WTC11 (cell line): ENCODE results near the gene SPECC1L. TPM values are rescaled to one million over a fixed set of nuclear protein-coding genes. Genes with fewer than 3 reads are reported as not detected.

ENCODE experiments used
- ATAC-seq: fragments of 200-7000 bp; cut with Tn5 transposase; 2 replicates; pipeline ENCODE4 v1.10.0; 2021; ENCODE audit warnings: mild to moderate bottlenecking, moderate library complexity
- CTCF ChIA-PET: fragments of 300-600 bp; sonication (Branson Sonifier 250); formaldehyde crosslinking; loops from one replicate; lab custom pipeline; 2021; ENCODE audit warnings: antibody characterized with exemption; lab: Charles Lee
- POLR2A ChIA-PET: fragments of 350-600 bp; sonication (Branson Sonifier 250); formaldehyde crosslinking; loops from one replicate; lab custom pipeline; 2021; ENCODE audit warnings: antibody characterized with exemption; lab: Charles Lee
- DNase-seq: peaks from one replicate; pipeline ENCODE4 v3.0.0; 2021; ENCODE audit warnings: low spot score
- H3K27ac Mint-ChIP-seq: 2 replicates; pipeline ENCODE4 v1.8.0; 2021; ENCODE audit warnings: mixed read lengths
- H3K27me3 Mint-ChIP-seq: 2 replicates; pipeline ENCODE4 v1.8.0; 2021; ENCODE audit warnings: low read depth, mild to moderate bottlenecking, moderate library complexity, mixed read lengths
- H3K36me3 Mint-ChIP-seq: 2 replicates; pipeline ENCODE4 v1.8.0; 2021; ENCODE audit warnings: mixed read lengths
- H3K4me1 Mint-ChIP-seq: 2 replicates; pipeline ENCODE4 v1.8.0; 2022; ENCODE audit warnings: mixed read lengths
- H3K4me3 Mint-ChIP-seq: 2 replicates; pipeline ENCODE4 v1.8.0; 2021; ENCODE audit warnings: mild to moderate bottlenecking, moderate library complexity, mixed read lengths
- H3K9me3 Mint-ChIP-seq: 2 replicates; pipeline ENCODE4 v1.8.0; 2021; ENCODE audit warnings: mixed read lengths
- ATF2 ChIP-seq: sonication (generic); formaldehyde crosslinking; IDR thresholded peaks from 2 replicates; pipeline ENCODE4 v1.8.1; 2022; ENCODE audit warnings: low read depth, missing genetic modification reagents, borderline replicate concordance
- ATF3 ChIP-seq: sonication (generic); formaldehyde crosslinking; conservative IDR thresholded peaks from 2 replicates; pipeline ENCODE4 v1.8.1; 2022; ENCODE audit warnings: mild to moderate bottlenecking, missing genetic modification reagents
- CREB1 ChIP-seq: sonication (generic); formaldehyde crosslinking; IDR thresholded peaks from 2 replicates; pipeline ENCODE4 v1.8.0; 2023; ENCODE audit warnings: mild to moderate bottlenecking, missing genetic modification reagents
- FOXJ3 ChIP-seq: sonication (generic); formaldehyde crosslinking; IDR thresholded peaks from 2 replicates; pipeline ENCODE4 v1.9.0; 2021; ENCODE audit warnings: missing genetic modification reagents, mild to moderate bottlenecking, borderline replicate concordance
- FOXK1 ChIP-seq: sonication (generic); formaldehyde crosslinking; IDR thresholded peaks from 2 replicates; pipeline ENCODE4 v1.8.0; 2022; ENCODE audit warnings: mild to moderate bottlenecking, moderate library complexity, missing genetic modification reagents
- FOXP4 ChIP-seq: sonication (generic); formaldehyde crosslinking; IDR thresholded peaks from 2 replicates; pipeline ENCODE4 v1.8.0; 2022; ENCODE audit warnings: mild to moderate bottlenecking, missing genetic modification reagents
- GTF2I ChIP-seq: fragments of 250-450 bp; sonication (Bioruptor Pico); conservative IDR thresholded peaks from 2 replicates; pipeline ENCODE4 v1.4.0; 2021; ENCODE audit warnings: mild to moderate bottlenecking
- JAZF1 ChIP-seq: fragments of 250-450 bp; sonication (Bioruptor Pico); IDR thresholded peaks from 2 replicates; pipeline ENCODE4 v1.9.0; 2021; ENCODE audit warnings: moderate library complexity, mild to moderate bottlenecking, inconsistent platforms
- SMAD4 ChIP-seq: sonication (generic); formaldehyde crosslinking; IDR thresholded peaks from 2 replicates; pipeline ENCODE4 v1.8.0; 2022; ENCODE audit warnings: mild to moderate bottlenecking, missing genetic modification reagents
- TEAD1 ChIP-seq: sonication (generic); formaldehyde crosslinking; IDR thresholded peaks from 2 replicates; pipeline ENCODE4 v1.8.0; 2022; ENCODE audit warnings: mild to moderate bottlenecking, missing genetic modification reagents
- ZBTB21 ChIP-seq: sonication (generic); formaldehyde crosslinking; IDR thresholded peaks from 2 replicates; pipeline ENCODE4 v1.8.1; 2023; ENCODE audit warnings: mild to moderate bottlenecking, missing genetic modification reagents, borderline replicate concordance
- ZNF232 ChIP-seq: sonication (generic); formaldehyde crosslinking; IDR thresholded peaks from 2 replicates; pipeline ENCODE4 v1.8.0; 2022; ENCODE audit warnings: mild to moderate bottlenecking, missing genetic modification reagents
- ZNF416 ChIP-seq: fragments of 250-450 bp; sonication (Bioruptor Pico); IDR thresholded peaks from 2 replicates; pipeline ENCODE4 v1.9.0; 2021; ENCODE audit warnings: mild to moderate bottlenecking, inconsistent platforms
- ZNF512 ChIP-seq: sonication (generic); formaldehyde crosslinking; IDR thresholded peaks from 2 replicates; pipeline ENCODE4 v1.8.1; 2022; ENCODE audit warnings: missing genetic modification reagents, borderline replicate concordance
- total RNA-seq: library from RNA; stranded (reverse); gene quantifications from 3 replicates; pipeline ENCODE4 v1.2.3, GENCODE V29; 2021
- TF ChIP-seq, protein P1 (sequence below): sonication (generic); formaldehyde crosslinking; IDR thresholded peaks from 2 replicates; pipeline ENCODE4 v1.8.1; 2023; ENCODE audit warnings: mild to moderate bottlenecking, missing genetic modification reagents, moderate library complexity
- TF ChIP-seq, protein P2 (sequence below): sonication (generic); formaldehyde crosslinking; IDR thresholded peaks from 2 replicates; pipeline ENCODE4 v1.8.1; 2022; ENCODE audit warnings: mild to moderate bottlenecking, missing genetic modification reagents, moderate library complexity, borderline replicate concordance
- TF ChIP-seq, protein P3 (sequence below): fragments of 250-450 bp; sonication (Bioruptor Pico); IDR thresholded peaks from 2 replicates; pipeline ENCODE4 v1.8.0; 2021; ENCODE audit warnings: mild to moderate bottlenecking
- TF ChIP-seq, protein P4 (sequence below): fragments of 250-450 bp; sonication (Bioruptor Pico); IDR thresholded peaks from 2 replicates; pipeline ENCODE4 v2.1.2; 2022; ENCODE audit warnings: mild to moderate bottlenecking, moderate library complexity

SPECC1L gene
- total RNA-seq, 1 experiment from 2014 or later, result 44.6 TPM

DNA sequence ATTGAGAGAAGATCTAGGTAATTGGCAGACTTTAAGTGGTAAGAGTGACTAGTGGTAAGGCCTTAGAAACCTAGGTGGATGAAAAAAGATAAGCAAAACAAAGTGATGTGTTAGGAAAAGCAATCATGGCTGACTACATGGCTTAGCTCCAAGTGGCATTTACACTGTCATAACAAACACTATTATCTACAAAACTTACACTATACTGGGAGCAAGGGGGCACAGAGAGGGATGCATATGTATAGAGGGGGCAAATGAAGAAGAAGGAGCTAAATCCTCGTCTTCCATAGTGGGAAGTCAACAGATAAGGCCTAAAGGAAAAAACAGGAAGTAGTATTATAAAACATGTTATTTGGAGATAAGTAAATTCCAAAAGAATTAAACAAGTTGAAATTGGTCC, 189.3 kb downstream of the SPECC1L start:
- H3K27me3 Mint-ChIP-seq, result no peaks in the 10 kb centered on the region
- ChIA-PET POLR2A (no interaction called here), CTCF (interaction anchor here (1.3 to 1.9 kb wide), 3 partner anchors 22 to 39 kb away, joined by 3 to 12 read pairs (median 6); no protein-coding TSS in a partner anchor)
- ATAC-seq (no peak), DNase-seq (no peak)
- no peaks in the 10 kb centered on the region for H3K9me3 Mint-ChIP-seq
- no peaks in the 10 kb centered on the region for H3K36me3 Mint-ChIP-seq
- no peak overlapping the region for H3K4me3 Mint-ChIP-seq
- TF ChIP-seq ATF3 (no peak), FOXJ3 (CRISPR knock-in tag) (no peak), SMAD4 (no peak)
- TF ChIP-seq, protein P1, sequence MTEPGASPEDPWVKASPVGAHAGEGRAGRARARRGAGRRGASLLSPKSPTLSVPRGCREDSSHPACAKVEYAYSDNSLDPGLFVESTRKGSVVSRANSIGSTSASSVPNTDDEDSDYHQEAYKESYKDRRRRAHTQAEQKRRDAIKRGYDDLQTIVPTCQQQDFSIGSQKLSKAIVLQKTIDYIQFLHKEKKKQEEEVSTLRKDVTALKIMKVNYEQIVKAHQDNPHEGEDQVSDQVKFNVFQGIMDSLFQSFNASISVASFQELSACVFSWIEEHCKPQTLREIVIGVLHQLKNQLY (CRISPR knock-in tag), result no peak
- TF ChIP-seq, protein P2, sequence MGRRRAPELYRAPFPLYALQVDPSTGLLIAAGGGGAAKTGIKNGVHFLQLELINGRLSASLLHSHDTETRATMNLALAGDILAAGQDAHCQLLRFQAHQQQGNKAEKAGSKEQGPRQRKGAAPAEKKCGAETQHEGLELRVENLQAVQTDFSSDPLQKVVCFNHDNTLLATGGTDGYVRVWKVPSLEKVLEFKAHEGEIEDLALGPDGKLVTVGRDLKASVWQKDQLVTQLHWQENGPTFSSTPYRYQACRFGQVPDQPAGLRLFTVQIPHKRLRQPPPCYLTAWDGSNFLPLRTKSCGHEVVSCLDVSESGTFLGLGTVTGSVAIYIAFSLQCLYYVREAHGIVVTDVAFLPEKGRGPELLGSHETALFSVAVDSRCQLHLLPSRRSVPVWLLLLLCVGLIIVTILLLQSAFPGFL, result no peak
- peaks cover 11% of the 10 kb centered on the region for H3K4me1 Mint-ChIP-seq
- H3K27ac Mint-ChIP-seq, result no peak overlapping the region

DNA sequence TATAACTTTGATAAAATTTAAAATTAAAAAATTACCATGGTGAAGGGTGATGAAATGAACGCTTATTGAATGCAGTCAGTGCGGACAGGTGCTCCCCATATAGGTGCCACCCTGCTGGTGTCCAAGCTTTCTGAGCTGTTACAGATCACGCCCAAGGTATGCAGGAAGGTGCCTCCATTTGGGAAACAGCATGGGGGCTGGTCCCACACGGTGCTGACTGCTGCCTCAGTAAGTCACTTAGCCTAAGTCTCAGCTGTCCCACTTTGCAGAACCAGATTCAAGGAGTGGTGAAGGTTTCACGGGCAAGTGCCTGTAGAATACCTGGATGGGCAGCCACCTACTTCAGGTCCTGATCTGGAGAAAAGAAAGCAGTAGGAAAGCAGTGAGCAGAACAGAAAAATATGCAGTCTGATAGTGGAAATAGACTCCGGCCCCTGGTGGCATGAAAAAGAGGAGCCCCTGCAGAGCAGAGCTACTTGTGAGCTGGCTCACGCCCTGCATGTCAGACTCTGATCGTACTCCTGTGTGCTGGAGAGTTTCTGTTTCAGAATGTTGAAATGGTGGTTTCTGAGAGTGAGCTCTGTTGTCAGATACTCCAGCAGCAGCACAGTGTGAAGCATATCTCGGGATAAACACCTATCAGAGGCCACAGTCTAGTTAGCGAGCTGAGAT, 189.9 kb downstream of the SPECC1L start:
- peak; percentile 44 for ATAC-seq
- POLR2A ChIA-PET, result no interaction called here
- H3K27me3 Mint-ChIP-seq, result no peaks in the 10 kb centered on the region
- no peak for TF ChIP-seq FOXK1
- TF ChIP-seq JAZF1 (CRISPR knock-in tag), result no peak
- no peak for TF ChIP-seq SMAD4
- TF ChIP-seq, protein P2, result no peak
- TF ChIP-seq ATF2, result no peak
- TF ChIP-seq, protein P3, sequence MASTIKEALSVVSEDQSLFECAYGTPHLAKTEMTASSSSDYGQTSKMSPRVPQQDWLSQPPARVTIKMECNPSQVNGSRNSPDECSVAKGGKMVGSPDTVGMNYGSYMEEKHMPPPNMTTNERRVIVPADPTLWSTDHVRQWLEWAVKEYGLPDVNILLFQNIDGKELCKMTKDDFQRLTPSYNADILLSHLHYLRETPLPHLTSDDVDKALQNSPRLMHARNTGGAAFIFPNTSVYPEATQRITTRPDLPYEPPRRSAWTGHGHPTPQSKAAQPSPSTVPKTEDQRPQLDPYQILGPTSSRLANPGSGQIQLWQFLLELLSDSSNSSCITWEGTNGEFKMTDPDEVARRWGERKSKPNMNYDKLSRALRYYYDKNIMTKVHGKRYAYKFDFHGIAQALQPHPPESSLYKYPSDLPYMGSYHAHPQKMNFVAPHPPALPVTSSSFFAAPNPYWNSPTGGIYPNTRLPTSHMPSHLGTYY (CRISPR knock-in tag), result no peak
- no peak for TF ChIP-seq FOXP4 (CRISPR knock-in tag)
- TF ChIP-seq GTF2I (CRISPR knock-in tag), result no peak
- TF ChIP-seq TEAD1 (CRISPR knock-in tag), result no peak
- TF ChIP-seq ZBTB21 (CRISPR knock-in tag), result no peak
- TF ChIP-seq ZNF232 (CRISPR knock-in tag), result no peak
- no peak for TF ChIP-seq ZNF512 (CRISPR knock-in tag)
- no peak for TF ChIP-seq ZNF416 (CRISPR knock-in tag)
- no peak for TF ChIP-seq CREB1
- TF ChIP-seq, protein P4, sequence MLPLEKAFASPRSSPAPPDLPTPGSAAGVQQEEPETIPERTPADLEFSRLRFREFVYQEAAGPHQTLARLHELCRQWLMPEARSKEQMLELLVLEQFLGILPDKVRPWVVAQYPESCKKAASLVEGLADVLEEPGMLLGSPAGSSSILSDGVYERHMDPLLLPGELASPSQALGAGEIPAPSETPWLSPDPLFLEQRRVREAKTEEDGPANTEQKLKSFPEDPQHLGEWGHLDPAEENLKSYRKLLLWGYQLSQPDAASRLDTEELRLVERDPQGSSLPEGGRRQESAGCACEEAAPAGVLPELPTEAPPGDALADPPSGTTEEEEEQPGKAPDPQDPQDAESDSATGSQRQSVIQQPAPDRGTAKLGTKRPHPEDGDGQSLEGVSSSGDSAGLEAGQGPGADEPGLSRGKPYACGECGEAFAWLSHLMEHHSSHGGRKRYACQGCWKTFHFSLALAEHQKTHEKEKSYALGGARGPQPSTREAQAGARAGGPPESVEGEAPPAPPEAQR (CRISPR knock-in tag), result no peak

More for the DNA sequence above, 189.9 kb downstream of the SPECC1L start:
- no peak overlapping the region for H3K4me3 Mint-ChIP-seq
- peaks cover 11% of the 10 kb centered on the region for H3K4me1 Mint-ChIP-seq
- DNase-seq, result no peak
- peak overlapping the region; percentile 30; the same call in 1 of the 2 replicates for H3K27ac Mint-ChIP-seq
- no peaks in the 10 kb centered on the region for H3K9me3 Mint-ChIP-seq
- CTCF ChIA-PET, result interaction anchor here (1.0 to 1.9 kb wide), 5 partner anchors 14 to 42 kb away, joined by 3 to 12 read pairs (median 4); no protein-coding TSS in a partner anchor
- H3K36me3 Mint-ChIP-seq, result no peaks in the 10 kb centered on the region
